H9 (cell line): Measurements from ENCODE around the gene SOHLH2. TPM values are rescaled to one million over a fixed set of nuclear protein-coding genes. Genes with fewer than 3 reads are reported as not detected.
A peak's percentile ranks its signal among the peaks of the same experiment; 100 is the strongest.

Source experiments
- DNase-seq: peaks from one replicate; pipeline ENCODE4 v3.0.0-alpha.2; 2017
- H2AFZ ChIP-seq: one replicate; pipeline ENCODE4 v1.6.1; 2013; ENCODE audit warnings: mild to moderate bottlenecking, low read length, control low read depth, moderate library complexity
- H2AK5ac ChIP-seq: 2 replicates; pipeline ENCODE4 v1.6.1; 2013; ENCODE audit warnings: low read length, control low read depth, mixed read lengths; ENCODE audit not compliant: insufficient read length
- H2BK120ac ChIP-seq: one replicate; pipeline ENCODE4 v1.6.1; 2013; ENCODE audit warnings: low read depth, mild to moderate bottlenecking, low read length, control low read depth, inconsistent platforms; ENCODE audit not compliant: poor library complexity, severe bottlenecking
- H2BK12ac ChIP-seq: 2 replicates; pipeline ENCODE4 v1.6.1; 2013; ENCODE audit warnings: low read length, control low read depth, mixed read lengths, low read depth; ENCODE audit not compliant: insufficient read length
- H2BK15ac ChIP-seq: 2 replicates; pipeline ENCODE4 v1.6.1; 2013; ENCODE audit warnings: low read depth, low read length, control low read depth
- H2BK20ac ChIP-seq: one replicate; pipeline ENCODE4 v1.6.1; 2013; ENCODE audit warnings: low read depth, mild to moderate bottlenecking, low read length, control low read depth, inconsistent platforms; ENCODE audit not compliant: poor library complexity, severe bottlenecking
- H2BK5ac ChIP-seq: 2 replicates; pipeline ENCODE4 v1.6.1; 2013; ENCODE audit warnings: low read length, control low read depth, mixed read lengths; ENCODE audit not compliant: insufficient read length
- H3K14ac ChIP-seq: 2 replicates; pipeline ENCODE4 v1.6.1; 2013; ENCODE audit warnings: low read length, control low read depth; ENCODE audit not compliant: insufficient read depth
- H3K18ac ChIP-seq: 2 replicates; pipeline ENCODE4 v1.6.1; 2013; ENCODE audit warnings: low read depth, mild to moderate bottlenecking, mixed read lengths, low read length, control low read depth; ENCODE audit not compliant: insufficient read length
- H3K23ac ChIP-seq: 2 replicates; pipeline ENCODE4 v1.6.1; 2013; ENCODE audit warnings: low read length, control low read depth, mixed read lengths, low read depth; ENCODE audit not compliant: insufficient read length
- H3K23me2 ChIP-seq: 2 replicates; pipeline ENCODE4 v1.6.1; 2013; ENCODE audit warnings: low read depth, mild to moderate bottlenecking, mixed read lengths, low read length, control low read depth; ENCODE audit not compliant: insufficient read length, poor library complexity, severe bottlenecking
- H3K27ac ChIP-seq: 2 replicates; pipeline ENCODE4 v1.5.1; 2013; ENCODE audit warnings: low read length, control low read depth, mixed read lengths, low read depth; ENCODE audit not compliant: insufficient read length
- H3K27me3 ChIP-seq: 2 replicates; pipeline ENCODE4 v1.6.1; 2013; ENCODE audit warnings: low read length, control low read depth, inconsistent platforms; ENCODE audit not compliant: insufficient read depth
- H3K4ac ChIP-seq: 2 replicates; pipeline ENCODE4 v1.6.1; 2013; ENCODE audit warnings: low read depth, mild to moderate bottlenecking, control low read depth, inconsistent platforms, low read length, moderate library complexity
- H3K4me1 ChIP-seq: 2 replicates; pipeline ENCODE4 v1.6.1; 2013; ENCODE audit warnings: low read length, control low read depth, inconsistent platforms; ENCODE audit not compliant: insufficient read depth
- H3K4me2 ChIP-seq: 2 replicates; pipeline ENCODE4 v1.6.1; 2013; ENCODE audit warnings: low read length, control low read depth, mixed read lengths; ENCODE audit not compliant: insufficient read length, insufficient read depth
- H3K56ac ChIP-seq: 2 replicates; pipeline ENCODE4 v1.6.1; 2013; ENCODE audit warnings: low read depth, mild to moderate bottlenecking, mixed read lengths, low read length, control low read depth; ENCODE audit not compliant: insufficient read length
- H3K79me1 ChIP-seq: 2 replicates; pipeline ENCODE4 v1.6.1; 2013; ENCODE audit warnings: low read depth, mild to moderate bottlenecking, moderate library complexity, low read length, control low read depth, inconsistent platforms; ENCODE audit not compliant: insufficient read depth, poor library complexity, severe bottlenecking
- H3K79me2 ChIP-seq: 2 replicates; pipeline ENCODE4 v1.6.1; 2013; ENCODE audit warnings: low read length, control low read depth, inconsistent platforms; ENCODE audit not compliant: insufficient read depth
- H3K9ac ChIP-seq: 2 replicates; pipeline ENCODE4 v1.6.1; 2013; ENCODE audit warnings: low read length, control low read depth, mixed read lengths; ENCODE audit not compliant: insufficient read length; ENCODE audit errors: extremely low read depth
- H3K9me3 ChIP-seq: one replicate; pipeline ENCODE4 v1.6.1; 2013; ENCODE audit warnings: low read depth, low read length, inconsistent platforms; ENCODE audit not compliant: control insufficient read depth
- H3T11ph ChIP-seq: one replicate; pipeline ENCODE4 v1.6.1; 2013; ENCODE audit warnings: mild to moderate bottlenecking, low read length, control low read depth, inconsistent platforms
- H4K20me1 ChIP-seq: one replicate; pipeline ENCODE4 v1.6.1; 2013; ENCODE audit not compliant: control insufficient read depth, insufficient read length, insufficient read depth
- H4K5ac ChIP-seq: 2 replicates; pipeline ENCODE4 v1.6.1; 2013; ENCODE audit warnings: low read depth, mild to moderate bottlenecking, mixed read lengths, low read length, control low read depth; ENCODE audit not compliant: insufficient read length
- H4K8ac ChIP-seq: replicated peaks from 2 replicates; pipeline ENCODE4 v1.6.1; 2013; ENCODE audit warnings: low read length, control low read depth, mixed read lengths, low read depth; ENCODE audit not compliant: insufficient read length
- H4K91ac ChIP-seq: 2 replicates; pipeline ENCODE4 v1.6.1; 2013; ENCODE audit warnings: low read depth, mild to moderate bottlenecking, moderate library complexity, mixed read lengths, low read length, control low read depth; ENCODE audit not compliant: insufficient read length
- H3K27ac Mint-ChIP-seq, 3 experiments: 2 replicates in 2 of 3; 3 replicates in 1 of 3; pipeline ENCODE4 v1.8.0; 2020 to 2021; ENCODE audit warnings: mixed read lengths in 3 of 3, mild to moderate bottlenecking in 1 of 3, moderate library complexity in 1 of 3
- H3K27me3 Mint-ChIP-seq: 2 replicates; pipeline ENCODE4 v1.8.0; 2021; ENCODE audit warnings: low read depth, mild to moderate bottlenecking, moderate library complexity, mixed read lengths
- H3K36me3 Mint-ChIP-seq, 3 experiments: 2 replicates in 2 of 3; 3 replicates in 1 of 3; pipeline ENCODE4 v1.8.0; 2020 to 2021; ENCODE audit warnings: low read depth in 3 of 3, mixed read lengths in 3 of 3; ENCODE audit not compliant: insufficient read depth in 1 of 3
- H3K4me1 Mint-ChIP-seq, 2 experiments: 2 replicates each; pipeline ENCODE4 v1.8.0; 2020; ENCODE audit warnings: mixed read lengths in 2 of 2
- H3K4me3 Mint-ChIP-seq, 2 experiments: 2 replicates in 1 of 2; 3 replicates in 1 of 2; pipeline ENCODE4 v1.8.0; 2020 to 2021; ENCODE audit warnings: mild to moderate bottlenecking in 2 of 2, mixed read lengths in 2 of 2, moderate library complexity in 1 of 2
- H3K9me3 Mint-ChIP-seq, 2 experiments: 2 replicates in 1 of 2; 3 replicates in 1 of 2; pipeline ENCODE4 v1.8.0; 2020; ENCODE audit warnings: mild to moderate bottlenecking in 2 of 2, mixed read lengths in 2 of 2, moderate library complexity in 1 of 2
- WGBS: extraction: QIAGEN DNeasy Blood & Tissue Kit; methylation state at CpG from one replicate; pipeline ENCODE4 v1.1.7; 2013; ENCODE audit warnings: missing lambda C conversion rate, low lambda C conversion rate, mixed read lengths; ENCODE audit not compliant: insufficient read length; ENCODE audit errors: extremely low coverage; 5-methylcytosine and 5-hydroxymethylcytosine counted together
- total RNA-seq: library from RNA; stranded (reverse); gene quantifications from 2 replicates; pipeline ENCODE4 v1.2.1, GENCODE V29; 2021
- TF ChIP-seq, protein P1 (sequence below): fragments of 200-600 bp; sonication (generic); conservative IDR thresholded peaks from 3 replicates; pipeline ENCODE4 v1.8.0; 2021; ENCODE audit warnings: antibody characterized with exemption, mild to moderate bottlenecking

The SOHLH2 gene
- total RNA-seq, 1 experiment from 2014 or later: 1.3 TPM

DNA sequence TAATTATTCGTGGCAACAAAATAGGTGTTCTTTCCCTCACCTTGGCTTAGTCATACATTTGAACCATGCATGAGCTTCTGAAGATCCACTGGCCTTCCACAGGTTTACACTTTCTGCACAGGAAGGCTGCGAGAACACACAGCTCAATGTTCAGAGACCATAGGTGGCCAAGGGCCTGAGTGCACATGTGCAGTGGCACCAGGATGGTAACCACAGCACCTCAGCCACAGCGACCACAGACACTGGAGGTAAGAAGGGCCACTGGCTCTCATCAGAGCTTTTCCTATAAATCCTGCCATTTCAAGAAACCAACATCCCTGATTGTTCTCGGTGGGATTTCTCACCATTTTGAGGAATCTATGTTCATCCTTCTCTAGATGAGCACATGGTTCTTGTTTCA lies 84.8 kb downstream of the SOHLH2 start:
- Histone ChIP-seq H3K79me1 (no peaks in the 10 kb centered on the region), H2BK5ac (no peak overlapping the region), H3K23ac (no peak overlapping the region), H2AFZ (no peak overlapping the region), H3T11ph (no peak overlapping the region), H3K9me3 (no peaks in the 10 kb centered on the region), H2AK5ac (no peak overlapping the region), H4K20me1 (no peaks in the 10 kb centered on the region), H3K23me2 (peaks cover 8% of the 10 kb centered on the region), H2BK15ac (no peak overlapping the region), H3K18ac (no peak overlapping the region), H3K4ac (no peak overlapping the region), H3K56ac (no peak overlapping the region), H3K79me2 (no peaks in the 10 kb centered on the region), H3K4me1 (no peaks in the 10 kb centered on the region), H2BK20ac (no peak overlapping the region), H4K5ac (no peak overlapping the region), H4K8ac (no peak overlapping the region), H4K91ac (no peak overlapping the region), H3K9ac (no peak overlapping the region), H3K4me2 (no peak overlapping the region), H2BK120ac (no peak overlapping the region), H3K14ac (no peak overlapping the region), H3K27ac (no peak overlapping the region), H2BK12ac (no peak overlapping the region), H3K27me3 (peaks cover 16% of the 10 kb centered on the region; the same call in 1 of the 2 replicates)
- WGBS: no CpG with 5 or more reads among the region's 4 CpGs
- Mint-ChIP-seq H3K4me3 (peak overlapping the region in 1 of 2 experiments; percentile 8; a peak in 2 of 5 replicates), H3K27ac (no peak overlapping the region), H3K9me3 (no peaks in the 10 kb centered on the region), H3K4me1 (peaks cover 7 to 11% of the 10 kb centered on the region in 2 experiments), H3K27me3 (peaks cover 58% of the 10 kb centered on the region), H3K36me3 (no peaks in the 10 kb centered on the region)
- DNase-seq: no peak
- TF ChIP-seq, protein P1, sequence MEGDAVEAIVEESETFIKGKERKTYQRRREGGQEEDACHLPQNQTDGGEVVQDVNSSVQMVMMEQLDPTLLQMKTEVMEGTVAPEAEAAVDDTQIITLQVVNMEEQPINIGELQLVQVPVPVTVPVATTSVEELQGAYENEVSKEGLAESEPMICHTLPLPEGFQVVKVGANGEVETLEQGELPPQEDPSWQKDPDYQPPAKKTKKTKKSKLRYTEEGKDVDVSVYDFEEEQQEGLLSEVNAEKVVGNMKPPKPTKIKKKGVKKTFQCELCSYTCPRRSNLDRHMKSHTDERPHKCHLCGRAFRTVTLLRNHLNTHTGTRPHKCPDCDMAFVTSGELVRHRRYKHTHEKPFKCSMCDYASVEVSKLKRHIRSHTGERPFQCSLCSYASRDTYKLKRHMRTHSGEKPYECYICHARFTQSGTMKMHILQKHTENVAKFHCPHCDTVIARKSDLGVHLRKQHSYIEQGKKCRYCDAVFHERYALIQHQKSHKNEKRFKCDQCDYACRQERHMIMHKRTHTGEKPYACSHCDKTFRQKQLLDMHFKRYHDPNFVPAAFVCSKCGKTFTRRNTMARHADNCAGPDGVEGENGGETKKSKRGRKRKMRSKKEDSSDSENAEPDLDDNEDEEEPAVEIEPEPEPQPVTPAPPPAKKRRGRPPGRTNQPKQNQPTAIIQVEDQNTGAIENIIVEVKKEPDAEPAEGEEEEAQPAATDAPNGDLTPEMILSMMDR: no peak
